ENCODE data around the gene PARP3. TPM values are rescaled to one million over a fixed set of nuclear protein-coding genes. Genes with fewer than 3 reads are reported as not detected.

The PARP3 gene
- polyA plus RNA-seq, 3 donors = 15.0 to 16.2 (median 16.2) TPM

DNA sequence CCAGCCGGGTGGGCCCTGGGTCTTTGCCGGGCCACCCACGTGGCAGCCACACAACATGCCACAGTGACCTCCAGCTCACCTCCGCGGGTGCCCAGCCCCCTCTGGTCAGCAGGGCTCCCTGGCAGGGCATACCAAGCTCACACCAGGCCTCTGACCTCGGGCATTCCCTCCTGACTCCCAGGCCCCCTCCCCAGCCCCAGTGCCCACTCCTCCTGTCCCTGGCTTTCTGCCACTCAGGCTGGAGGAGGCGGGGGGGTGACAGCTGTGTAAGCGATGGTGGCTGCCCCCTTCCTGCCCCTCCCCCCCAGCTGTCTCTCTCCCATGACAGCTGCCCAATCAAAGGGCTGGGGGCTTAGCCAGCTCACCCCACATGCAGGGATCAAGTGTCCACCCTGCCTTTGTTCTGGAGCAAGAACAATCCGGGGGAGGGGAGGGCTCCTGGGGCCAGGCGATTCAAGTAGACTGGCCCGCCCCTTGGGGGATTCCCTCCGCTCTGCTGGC is 21.8 kb downstream of the PARP3 start:
- no peak for DNase-seq (ENCODE audit: low read depth in 3 of 3, low spot score in 2 of 3)

DNA sequence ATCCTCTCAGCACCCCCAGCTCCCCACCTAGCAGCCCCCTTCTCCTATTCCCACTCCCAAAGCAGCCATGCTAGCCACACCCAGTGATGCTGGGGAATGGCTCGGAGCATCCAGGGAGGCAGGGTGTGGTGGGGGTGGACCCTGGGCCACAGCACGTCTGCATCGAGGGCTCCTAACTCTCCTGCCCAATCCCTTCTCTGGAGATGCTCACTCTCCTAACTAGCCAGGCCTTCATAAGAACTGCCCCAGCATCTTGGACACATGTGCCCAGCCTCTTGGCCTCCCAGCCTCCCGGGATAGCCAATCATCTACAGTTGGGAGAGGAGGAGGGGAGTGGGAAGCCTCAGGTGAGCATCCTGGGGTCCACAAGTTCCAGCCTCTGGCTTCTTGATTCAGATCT is 22.4 kb downstream of the PARP3 start:
- DNase-seq (ENCODE audit: low read depth in 3 of 3, low spot score in 2 of 3) = no peak

DNA sequence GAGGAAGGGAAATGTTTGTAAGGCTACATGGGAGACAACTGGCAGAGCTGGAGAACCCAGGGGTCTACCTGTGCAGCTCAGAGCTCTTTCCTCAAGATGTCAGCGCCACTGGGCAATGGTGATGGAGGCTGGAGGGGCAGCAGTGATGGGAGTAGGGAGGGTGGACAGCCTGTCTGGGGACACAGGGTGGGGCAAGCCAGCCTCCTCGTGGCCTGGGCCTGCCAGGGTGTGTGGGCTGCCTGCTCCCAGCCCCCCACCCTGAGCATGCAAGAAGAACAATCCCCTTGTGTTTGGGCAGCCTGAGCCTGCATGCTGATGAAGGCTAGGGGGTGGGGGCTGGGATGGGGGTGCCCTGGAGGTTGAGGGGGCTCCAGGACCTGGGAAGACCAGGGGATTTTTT is 23.9 kb downstream of the PARP3 start:
- no peak for DNase-seq (ENCODE audit: low read depth in 3 of 3, low spot score in 2 of 3)

GRCh38 chr3:51966486-51966885 is 24.3 kb downstream of the PARP3 start:
- no peak for DNase-seq (ENCODE audit: low read depth in 3 of 3, low spot score in 2 of 3)

DNA sequence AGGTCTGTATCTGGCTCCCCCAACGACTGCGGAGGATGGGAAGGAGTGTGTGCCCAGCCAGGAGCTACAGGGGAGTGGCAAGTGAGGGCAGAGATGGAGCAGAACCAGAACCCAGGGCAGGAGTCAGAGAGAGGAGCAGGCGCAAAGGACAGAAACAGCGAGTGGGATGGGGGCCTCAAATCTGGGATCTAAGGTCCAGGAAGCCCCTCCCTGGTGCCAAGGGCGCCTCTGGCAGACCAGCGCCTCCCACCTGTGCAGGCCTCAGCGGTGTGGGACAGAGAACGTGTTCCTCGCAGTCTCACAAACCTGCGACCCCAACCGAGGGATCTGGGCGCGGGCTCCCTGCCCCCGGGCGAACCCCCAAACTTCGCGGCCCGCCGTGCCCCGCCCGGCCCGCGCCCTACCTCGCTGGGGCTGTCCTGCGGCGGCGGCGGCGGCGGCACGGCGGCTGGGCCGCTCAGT is 24.8 kb downstream of the PARP3 start:
- DNase-seq (ENCODE audit: low read depth in 3 of 3, low spot score in 2 of 3) = no peak

GRCh38 chr3:51967384-51968169 is 25.4 kb downstream of the PARP3 start, which contains the start of gene PCBP4:
Gene PCBP4, minus strand, starts transcription at chr3:51967454. Its CDS starts 6,214 bp downstream, at chr3:51961240.
- DNase-seq (ENCODE audit: low read depth in 3 of 3, low spot score in 2 of 3) = no peak

DNA sequence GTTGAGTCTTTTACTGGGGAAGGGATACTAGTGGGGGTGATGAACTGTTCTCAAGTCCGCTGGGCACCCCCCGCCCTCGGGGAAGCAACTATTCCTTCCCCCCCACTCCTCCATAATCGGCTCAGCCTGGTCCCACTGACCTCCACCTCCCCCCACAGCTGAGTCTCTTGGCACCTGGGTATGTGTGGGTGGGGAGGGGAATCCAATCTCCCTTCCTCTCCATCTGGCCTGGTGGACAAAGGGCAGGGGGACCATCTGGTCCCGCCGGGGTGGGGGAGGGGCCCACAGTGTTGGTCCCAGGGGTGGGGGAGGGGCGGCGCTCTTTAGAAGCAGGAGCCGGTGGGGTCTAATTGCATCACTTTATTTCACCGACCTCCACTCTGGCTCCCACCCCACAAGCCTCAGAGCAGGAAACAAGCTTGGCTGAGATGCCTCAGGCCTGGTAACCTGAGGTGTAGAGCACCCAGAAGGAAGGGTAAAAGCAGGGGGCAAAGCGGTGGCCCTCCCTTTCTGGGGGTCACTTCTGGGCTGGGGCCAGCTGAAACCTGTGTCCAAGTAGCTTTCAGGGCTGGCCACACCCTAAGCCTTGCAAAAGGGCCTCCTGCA is 26.1 kb downstream of the PARP3 start:
- DNase-seq (ENCODE audit: low read depth in 3 of 3, low spot score in 2 of 3) = no peak

DNA sequence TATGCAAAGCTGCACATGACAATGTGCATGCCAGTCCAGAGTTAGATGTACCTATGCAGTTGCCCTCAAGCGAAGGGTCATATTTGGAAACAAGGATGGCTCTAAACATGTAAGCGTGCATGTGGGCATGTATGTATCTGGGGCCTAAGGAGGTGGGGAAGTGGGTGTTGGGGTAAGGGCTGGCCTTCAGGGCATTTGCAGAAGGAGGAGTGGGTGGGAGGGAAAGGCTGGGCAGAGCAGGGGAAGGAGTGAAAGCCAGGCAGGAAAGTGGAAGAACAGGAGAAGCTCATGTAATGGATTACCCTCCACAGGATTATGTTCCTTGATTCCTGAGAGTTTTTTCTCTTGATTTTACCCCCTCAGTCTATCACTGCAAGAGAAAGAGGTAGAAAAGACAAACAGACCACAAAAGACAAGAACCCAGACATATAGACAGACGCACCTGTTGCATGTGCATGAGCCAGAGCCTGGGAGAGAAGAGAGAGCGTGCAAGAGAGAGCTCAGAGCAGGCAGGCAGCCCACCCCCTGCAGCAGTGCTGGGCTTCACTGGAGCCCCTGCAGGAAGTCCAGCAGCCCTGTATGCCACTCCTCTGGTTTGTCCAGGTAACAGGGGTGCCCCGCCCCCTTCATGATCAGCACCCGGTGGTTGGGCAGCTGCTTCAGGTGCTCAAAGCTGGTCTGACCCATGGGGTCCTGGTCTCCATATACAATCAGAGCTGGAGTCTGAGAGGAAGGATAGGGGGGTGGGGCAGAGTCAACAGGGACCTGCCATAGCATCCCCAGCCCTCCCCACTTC is 26.9 kb downstream of the PARP3 start:
- DNase-seq (ENCODE audit: low read depth in 3 of 3, low spot score in 2 of 3) = no peak

DNA sequence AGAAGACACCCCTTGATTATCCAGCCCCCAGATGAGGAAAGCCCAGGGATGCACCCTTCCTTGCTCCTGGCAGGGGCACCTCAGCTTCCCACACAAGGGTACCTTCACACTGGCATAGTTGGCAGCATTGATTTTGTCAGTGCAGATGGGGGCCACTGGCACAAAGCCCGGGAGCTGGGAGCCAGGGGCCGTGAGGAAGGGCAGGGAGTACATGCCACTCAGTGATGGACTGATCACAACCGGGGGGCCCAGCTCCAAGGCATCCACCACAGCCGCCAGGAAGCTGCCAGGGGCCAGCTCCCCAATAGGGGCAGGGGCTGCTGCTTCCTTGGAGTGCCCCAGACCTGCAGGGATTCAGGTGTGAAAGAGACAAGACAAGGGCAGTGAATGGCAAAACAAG is 27.7 kb downstream of the PARP3 start:
- no peak for DNase-seq (ENCODE audit: low read depth in 3 of 3, low spot score in 2 of 3)

GRCh38 chr3:51970606-51971300 is 28.6 kb downstream of the PARP3 start:
- no peak for DNase-seq (ENCODE audit: low read depth in 3 of 3, low spot score in 2 of 3)

DNA sequence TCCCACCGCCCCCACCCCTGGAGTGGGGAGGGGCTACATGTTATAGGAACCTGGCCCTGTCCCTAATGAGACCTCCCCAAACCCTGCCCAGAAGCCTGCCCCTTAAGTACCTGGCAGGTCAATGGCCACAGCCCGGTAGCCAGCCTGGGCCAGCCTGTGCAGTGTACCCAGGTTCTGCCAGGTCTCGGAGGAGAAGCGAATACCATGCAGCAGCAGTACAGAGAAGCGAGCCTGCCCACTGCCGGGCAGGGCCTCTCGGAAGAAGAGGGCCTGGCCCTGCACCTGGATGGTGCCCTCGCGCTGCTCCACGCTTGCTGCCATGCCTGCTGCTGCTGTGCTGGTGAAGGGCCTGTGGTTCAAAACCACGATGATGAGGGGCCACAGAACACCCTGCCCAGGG is 29.2 kb downstream of the PARP3 start:
- DNase-seq (ENCODE audit: low read depth in 3 of 3, low spot score in 2 of 3) = no peak

GRCh38 chr3:51974277-51974962 is 32.3 kb downstream of the PARP3 start:
- no peak for DNase-seq (ENCODE audit: low read depth in 3 of 3, low spot score in 2 of 3)

GRCh38 chr3:51974963-51975851 is 33.0 kb downstream of the PARP3 start, which contains the start of gene ABHD14A:
Gene ABHD14A, plus strand, starts transcription at chr3:51975064. Its CDS starts 72 bp downstream, at chr3:51975136.
- DNase-seq (ENCODE audit: low read depth in 3 of 3, low spot score in 2 of 3) = no peak

DNA sequence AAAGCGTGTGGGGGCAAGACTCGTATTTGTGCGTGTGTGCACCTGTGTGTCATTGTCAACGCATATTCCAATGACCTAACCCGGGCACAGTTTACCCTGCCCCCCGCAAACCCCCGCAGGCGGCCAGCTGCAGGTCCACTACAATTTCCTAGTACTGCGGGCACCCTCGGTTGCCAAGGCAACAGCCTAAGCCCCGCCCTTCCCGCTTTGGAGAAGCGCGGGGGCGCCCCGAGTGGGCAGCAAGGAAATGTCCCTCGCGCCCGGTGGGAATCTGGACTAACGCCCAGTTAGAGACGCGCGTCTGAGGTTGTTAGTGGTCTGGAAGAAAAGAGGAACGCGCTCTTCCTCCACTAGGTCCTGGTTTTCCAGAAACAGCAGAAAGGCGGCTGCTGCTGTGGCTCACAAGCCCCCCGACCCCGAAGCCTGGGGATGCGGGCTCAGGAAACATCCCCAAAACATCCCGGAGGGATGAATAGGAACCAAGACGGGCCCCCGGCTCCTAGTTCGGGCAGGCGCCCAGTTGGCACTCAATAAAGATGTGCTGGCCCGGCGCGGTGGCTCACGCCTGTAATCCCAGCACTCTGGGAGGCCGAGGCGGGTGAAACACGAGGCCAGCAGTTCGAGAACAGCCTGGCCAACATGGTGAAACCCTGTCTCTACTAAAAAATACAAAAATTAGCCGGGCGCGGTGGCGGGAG is 33.8 kb downstream of the PARP3 start:
- DNase-seq (ENCODE audit: low read depth in 3 of 3, low spot score in 2 of 3) = no peak

DNA sequence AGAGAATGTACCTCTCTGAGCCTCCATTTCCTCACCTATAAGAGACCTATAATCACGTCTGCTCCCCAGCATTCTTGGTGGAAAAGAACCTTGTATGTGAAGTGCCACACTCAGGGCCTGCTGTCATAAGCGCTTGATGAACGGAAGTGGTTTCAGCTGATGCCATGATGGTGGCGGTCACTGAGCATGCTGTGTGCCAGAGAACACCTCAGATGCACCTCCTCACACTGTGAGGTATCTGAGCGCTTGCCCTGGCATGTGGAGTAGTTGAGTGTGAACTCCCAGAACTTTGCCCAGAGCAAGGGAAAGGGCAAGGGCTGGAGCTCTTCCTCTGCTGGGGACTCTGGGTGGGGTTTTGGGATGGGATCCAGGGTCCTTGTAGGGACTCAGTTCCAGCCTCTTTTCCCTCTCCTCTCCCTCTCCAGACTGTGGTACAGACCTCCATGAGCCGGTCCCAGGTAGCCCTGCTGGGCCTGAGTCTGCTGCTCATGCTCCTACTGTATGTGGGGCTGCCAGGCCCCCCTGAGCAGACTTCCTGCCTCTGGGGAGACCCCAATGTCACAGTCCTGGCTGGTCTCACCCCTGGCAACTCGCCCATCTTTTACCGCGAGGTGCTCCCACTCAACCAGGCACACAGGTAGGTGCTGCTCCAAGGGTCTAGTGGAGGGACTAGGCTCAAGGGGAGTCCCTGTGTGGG is 35.4 kb downstream of the PARP3 start:
- DNase-seq (ENCODE audit: low read depth in 3 of 3, low spot score in 2 of 3) = no peak

DNA sequence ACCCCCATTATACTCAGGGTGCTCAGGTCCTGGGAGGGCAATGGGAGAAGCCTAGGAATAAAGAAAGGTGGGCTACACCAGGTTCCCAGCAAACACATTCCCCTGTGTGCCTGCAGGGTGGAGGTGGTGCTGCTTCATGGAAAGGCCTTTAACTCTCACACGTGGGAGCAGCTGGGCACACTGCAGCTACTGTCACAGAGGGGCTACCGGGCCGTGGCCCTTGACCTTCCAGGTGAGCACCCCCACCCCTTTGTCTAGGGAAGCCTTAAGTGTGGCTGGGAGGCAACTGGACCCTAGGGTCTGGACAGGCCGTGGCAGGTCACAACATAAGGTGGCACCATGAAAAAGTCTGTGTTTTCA is 36.0 kb downstream of the PARP3 start:
- no peak for DNase-seq (ENCODE audit: low read depth in 3 of 3, low spot score in 2 of 3)

- DNase-seq (ENCODE audit: low read depth in 3 of 3, low spot score in 2 of 3) = no peak
Observed at GRCh38 chr3:51980253-51980652, 38.1 kb downstream of the PARP3 start.

DNA sequence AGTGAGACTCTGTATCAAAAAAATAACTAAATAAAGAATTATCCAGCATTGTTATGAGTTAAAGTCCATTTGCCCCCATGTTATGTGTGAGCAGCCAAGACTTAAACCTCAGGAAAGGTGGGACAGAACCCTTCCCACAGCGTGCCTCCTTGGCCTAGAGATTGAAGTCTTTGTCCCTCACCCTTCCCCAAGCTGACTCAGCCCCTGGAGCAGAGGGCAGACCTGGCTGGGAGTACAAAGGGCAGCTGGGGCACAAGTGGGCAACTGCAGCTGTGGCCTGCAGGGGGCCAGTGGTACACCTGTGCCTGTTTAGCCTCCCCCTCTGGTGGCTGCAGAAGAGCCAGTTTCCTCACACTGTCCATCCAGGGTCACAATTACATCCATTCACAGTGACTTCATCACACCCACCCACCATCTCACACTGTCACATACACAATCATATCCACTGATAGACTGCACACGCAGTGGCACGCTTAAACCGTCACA is 40.2 kb downstream of the PARP3 start:
- no peak for DNase-seq (ENCODE audit: low read depth in 3 of 3, low spot score in 2 of 3)

Data from right renal cortex interstitium (tissue), 3 donors.